NT2/D1 (cell line): Measurements from ENCODE around the gene GAK.

Experiments
- YY1 ChIP-seq: IDR thresholded peaks from 2 replicates; pipeline ENCODE4 v1.6.1; 2011; ENCODE audit not compliant: insufficient read length, insufficient read depth
- ZNF274 ChIP-seq: IDR thresholded peaks from 2 replicates; pipeline ENCODE4 v1.6.1; 2011; ENCODE audit warnings: mild to moderate bottlenecking, low read depth, low read length

DNA sequence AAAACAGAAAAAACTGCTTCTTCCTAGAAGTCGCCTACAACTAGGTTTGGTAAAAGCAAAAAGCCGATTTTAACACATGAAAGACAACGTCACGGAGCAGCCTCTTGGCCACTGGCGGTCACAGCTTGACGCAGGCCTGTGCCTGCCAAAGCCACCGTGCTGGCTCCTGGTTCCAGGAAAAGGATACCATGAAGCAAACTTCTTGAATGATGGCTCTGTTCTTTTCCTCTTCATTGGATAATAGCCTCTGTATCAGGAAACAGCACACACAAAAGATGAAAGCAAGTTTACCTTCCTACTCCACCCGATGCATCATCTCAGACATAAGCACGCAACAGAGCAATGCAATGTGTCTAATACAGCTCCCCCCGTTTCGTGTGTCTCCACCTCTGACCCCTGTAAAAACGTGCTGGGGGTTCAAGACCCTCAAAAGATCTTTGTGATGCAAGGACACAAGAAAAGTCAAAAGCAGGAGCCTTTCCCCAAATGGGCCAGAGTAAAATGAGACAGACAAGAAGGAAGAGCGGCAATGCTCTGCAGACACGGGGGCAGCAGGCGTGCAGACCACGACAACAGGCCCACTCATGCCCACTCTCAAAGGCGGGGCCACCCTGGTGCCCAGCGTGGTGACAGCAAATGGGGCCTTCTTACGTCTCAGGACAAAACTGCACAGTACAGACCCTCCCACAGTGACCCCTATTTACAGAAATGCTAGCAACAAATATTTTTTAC is 19.4 kb downstream of the GAK start:
- TF ChIP-seq YY1 (no peak), ZNF274 (no peak)
